Measurements from ENCODE around the gene GAPDH. TPM values are rescaled to one million over a fixed set of nuclear protein-coding genes. Genes with fewer than 3 reads are reported as not detected.

GAPDH gene
- total and polyA plus RNA-seq, 10 of the 15 experiments (the other 5 are each of a cell fraction or from before 2014, with no cell fraction given) = 5,606 to 14,240 (median 9,400) TPM

DNA sequence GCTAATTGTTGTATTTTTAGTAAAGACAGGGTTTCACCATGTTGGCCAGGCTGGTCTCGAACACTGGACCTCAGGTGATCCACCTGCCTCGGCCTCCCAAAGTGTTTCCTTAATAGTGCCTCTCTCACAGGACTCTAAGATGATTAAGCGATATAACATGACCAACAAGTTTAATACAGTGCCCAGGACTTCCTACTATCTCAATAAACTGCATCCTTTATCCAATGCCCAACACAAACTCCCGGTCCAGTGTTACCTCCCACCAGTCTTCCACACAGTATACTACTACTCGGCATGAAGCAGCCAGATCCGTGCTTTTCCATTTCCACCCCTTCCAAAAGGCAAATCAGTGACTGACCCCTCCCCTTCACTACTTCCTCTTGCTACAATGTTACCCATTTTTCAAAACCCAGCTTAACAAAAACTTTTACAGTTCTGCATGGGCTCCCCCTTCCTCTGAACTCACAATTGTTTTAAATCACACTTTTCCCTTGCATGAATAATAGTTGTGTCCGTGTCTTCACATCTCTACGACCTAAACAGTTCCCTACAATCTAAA is 32.9 kb downstream of the GAPDH start:
- no peak for TF ChIP-seq POU2F2 (IDR thresholded peaks at IDR 0.05; ENCODE audit: borderline replicate concordance, low read depth, low read length)
- TF ChIP-seq E2F4 (IDR thresholded peaks at IDR 0.05; ENCODE audit: low read depth, low read length) = no peak
- no peak for TF ChIP-seq MEF2B (IDR thresholded peaks at IDR 0.05; ENCODE audit: partially characterized antibody, poor library complexity, severe bottlenecking)
- TF ChIP-seq, protein P1, sequence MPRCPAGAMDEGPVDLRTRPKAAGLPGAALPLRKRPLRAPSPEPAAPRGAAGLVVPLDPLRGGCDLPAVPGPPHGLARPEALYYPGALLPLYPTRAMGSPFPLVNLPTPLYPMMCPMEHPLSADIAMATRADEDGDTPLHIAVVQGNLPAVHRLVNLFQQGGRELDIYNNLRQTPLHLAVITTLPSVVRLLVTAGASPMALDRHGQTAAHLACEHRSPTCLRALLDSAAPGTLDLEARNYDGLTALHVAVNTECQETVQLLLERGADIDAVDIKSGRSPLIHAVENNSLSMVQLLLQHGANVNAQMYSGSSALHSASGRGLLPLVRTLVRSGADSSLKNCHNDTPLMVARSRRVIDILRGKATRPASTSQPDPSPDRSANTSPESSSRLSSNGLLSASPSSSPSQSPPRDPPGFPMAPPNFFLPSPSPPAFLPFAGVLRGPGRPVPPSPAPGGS (IDR thresholded peaks at IDR 0.05; ENCODE audit: borderline replicate concordance, insufficient read depth, low read depth, low read length, poor library complexity, severe bottlenecking) = no peak
- TF ChIP-seq, protein P2, sequence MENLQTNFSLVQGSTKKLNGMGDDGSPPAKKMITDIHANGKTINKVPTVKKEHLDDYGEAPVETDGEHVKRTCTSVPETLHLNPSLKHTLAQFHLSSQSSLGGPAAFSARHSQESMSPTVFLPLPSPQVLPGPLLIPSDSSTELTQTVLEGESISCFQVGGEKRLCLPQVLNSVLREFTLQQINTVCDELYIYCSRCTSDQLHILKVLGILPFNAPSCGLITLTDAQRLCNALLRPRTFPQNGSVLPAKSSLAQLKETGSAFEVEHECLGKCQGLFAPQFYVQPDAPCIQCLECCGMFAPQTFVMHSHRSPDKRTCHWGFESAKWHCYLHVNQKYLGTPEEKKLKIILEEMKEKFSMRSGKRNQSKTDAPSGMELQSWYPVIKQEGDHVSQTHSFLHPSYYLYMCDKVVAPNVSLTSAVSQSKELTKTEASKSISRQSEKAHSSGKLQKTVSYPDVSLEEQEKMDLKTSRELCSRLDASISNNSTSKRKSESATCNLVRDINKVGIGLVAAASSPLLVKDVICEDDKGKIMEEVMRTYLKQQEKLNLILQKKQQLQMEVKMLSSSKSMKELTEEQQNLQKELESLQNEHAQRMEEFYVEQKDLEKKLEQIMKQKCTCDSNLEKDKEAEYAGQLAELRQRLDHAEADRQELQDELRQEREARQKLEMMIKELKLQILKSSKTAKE (IDR thresholded peaks at IDR 0.05; ENCODE audit: low read depth, poor library complexity, severe bottlenecking) = no peak
- no peak for TF ChIP-seq FOS (IDR thresholded peaks at IDR 0.05; ENCODE audit: borderline replicate concordance, extremely low read depth, insufficient read length)
- no peak for TF ChIP-seq CHD4 (IDR thresholded peaks at IDR 0.05)
- TF ChIP-seq CBFB (IDR thresholded peaks at IDR 0.05; ENCODE audit: low read depth) = no peak
- no peak for TF ChIP-seq LARP7 (IDR thresholded peaks at IDR 0.05)
- TF ChIP-seq HCFC1 (IDR thresholded peaks at IDR 0.05; ENCODE audit: low read length) = no peak
- TF ChIP-seq CREM (IDR thresholded peaks at IDR 0.05; ENCODE audit: low read depth) = no peak
- TF ChIP-seq SPI1 (IDR thresholded peaks at IDR 0.05; ENCODE audit: borderline replicate concordance, insufficient read depth, low read depth, low read length) = no peak
- TF ChIP-seq POLR2AphosphoS2 (IDR thresholded peaks at IDR 0.05; ENCODE audit: low read depth, low read length) = no peak
- no peak for TF ChIP-seq YBX1 (IDR thresholded peaks at IDR 0.05)
- TF ChIP-seq ZNF384 (IDR thresholded peaks at IDR 0.05; ENCODE audit: borderline replicate concordance, low read depth, low read length) = no peak
- no peak for TF ChIP-seq HDGF (IDR thresholded peaks at IDR 0.05)
- no peak for TF ChIP-seq GATAD2B (conservative IDR thresholded peaks at IDR 0.05; ENCODE audit: low read depth)
- no peak for TF ChIP-seq ZSCAN29 (IDR thresholded peaks at IDR 0.05)
- H3K4me3 ChIP-seq = peak overlapping the region; percentile 90
- intact Hi-C loops (cut with micrococcal nuclease; ENCODE audit: unreplicated experiment) (loop anchor here (5.0 kb wide), 1 partner anchor 120 kb away; the partner anchor contains the start of gene ZNF384), in situ Hi-C loops (cut with MboI) (no loop called here)
- BruUV-seq (replicated peaks) = no TSS peak
- ChIA-PET SMC1A (ENCODE audit: uncharacterized antibody, unreplicated experiment) (interaction anchor here (1.9 to 2.2 kb wide), 2 partner anchors 14 to 102 kb away, joined by 5 to 8 read pairs; no protein-coding TSS in a partner anchor), RAD21 (ENCODE audit: unreplicated experiment) (interaction anchor here (1.1 kb wide), 1 partner anchor 128 kb away, joined by 3 read pairs; no protein-coding TSS in a partner anchor), POLR2A (interaction anchor here (0.6 to 2.3 kb wide), 6 partner anchors 31 to 142 kb away, joined by 3 to 7 read pairs (median 3); partner anchors contain the start of gene LPAR5), CTCF (interaction anchor here (0.7 to 2.0 kb wide), 6 partner anchors 13 to 117 kb away, joined by 3 to 9 read pairs (median 5); partner anchors contain the start of gene GAPDH)
- FAIRE-seq = no peak
- peaks cover 33% of the 10 kb centered on the region for H3K79me2 ChIP-seq (ENCODE audit: control insufficient read depth, insufficient read depth, low read length)
- H3K27me3 ChIP-seq (replicated peaks in 1 of 2; ENCODE audit: control insufficient read depth in 2 of 2, insufficient read depth in 2 of 2, low read length in 1 of 2) = no peaks in the 10 kb centered on the region
- H3K9ac ChIP-seq (ENCODE audit: control insufficient read depth, insufficient read depth, low read length) = peak overlapping the region; percentile 92
- no peaks in the 10 kb centered on the region for H3K9me3 ChIP-seq (replicated peaks; ENCODE audit: control insufficient read depth, insufficient read depth, low read length)
- H3K27ac ChIP-seq (ENCODE audit: control insufficient read depth, insufficient read depth) = peak overlapping the region; percentile 75
- H3K36me3 ChIP-seq (ENCODE audit: control insufficient read depth in 2 of 2, insufficient read depth in 2 of 2, low read length in 1 of 2) = peaks cover 18 to 27% of the 10 kb centered on the region in 2 experiments
- H4K20me1 ChIP-seq (ENCODE audit: control insufficient read depth, insufficient read depth) = no peaks in the 10 kb centered on the region; the same call in 1 of the 2 replicates
- ATAC-seq = no peak
- no peak for DNase-seq (ENCODE audit: low read depth, low spot score)
- H2AFZ ChIP-seq (ENCODE audit: control insufficient read depth, low read depth, low read length) = no peak overlapping the region
- H3K4me1 ChIP-seq (ENCODE audit: control insufficient read depth, insufficient read depth, low read length) = peaks cover 4% of the 10 kb centered on the region; the same call in 1 of the 2 replicates
- H3K4me2 ChIP-seq (ENCODE audit: control insufficient read depth, insufficient read depth) = peak overlapping the region; percentile 38
- 21% methylated on average over 8 of the region's 8 CpGs for WGBS (ENCODE audit: insufficient coverage, insufficient replicate concordance, low lambda C conversion rate, missing lambda C conversion rate)
